GM21786 (cell line): ENCODE results near the gene ATP2B3.
"Not testable (repeated sequence)": the region's sequence is repeated elsewhere in the genome, so short reads cannot be mapped to it uniquely, and the experiment has no call there.

Experiments
- ATAC-seq: cut with Tn5 transposase; IDR thresholded peaks from one replicate; pipeline ENCODE4 v1.9.1; 2021; ENCODE audit not compliant: unreplicated experiment

Gene ATP2B3

GRCh38 chrX:153592091-153592833, 74.8 kb downstream of the ATP2B3 start:
- no peak for ATAC-seq

- ATAC-seq, result no peak
Measured at GRCh38 chrX:153592966-153593688, 75.7 kb downstream of the ATP2B3 start.

GRCh38 chrX:153593811-153594500, 76.5 kb downstream of the ATP2B3 start:
- ATAC-seq, result no peak

- no peak for ATAC-seq
Measured at GRCh38 chrX:153595387-153595786, 77.9 kb downstream of the ATP2B3 start.

DNA sequence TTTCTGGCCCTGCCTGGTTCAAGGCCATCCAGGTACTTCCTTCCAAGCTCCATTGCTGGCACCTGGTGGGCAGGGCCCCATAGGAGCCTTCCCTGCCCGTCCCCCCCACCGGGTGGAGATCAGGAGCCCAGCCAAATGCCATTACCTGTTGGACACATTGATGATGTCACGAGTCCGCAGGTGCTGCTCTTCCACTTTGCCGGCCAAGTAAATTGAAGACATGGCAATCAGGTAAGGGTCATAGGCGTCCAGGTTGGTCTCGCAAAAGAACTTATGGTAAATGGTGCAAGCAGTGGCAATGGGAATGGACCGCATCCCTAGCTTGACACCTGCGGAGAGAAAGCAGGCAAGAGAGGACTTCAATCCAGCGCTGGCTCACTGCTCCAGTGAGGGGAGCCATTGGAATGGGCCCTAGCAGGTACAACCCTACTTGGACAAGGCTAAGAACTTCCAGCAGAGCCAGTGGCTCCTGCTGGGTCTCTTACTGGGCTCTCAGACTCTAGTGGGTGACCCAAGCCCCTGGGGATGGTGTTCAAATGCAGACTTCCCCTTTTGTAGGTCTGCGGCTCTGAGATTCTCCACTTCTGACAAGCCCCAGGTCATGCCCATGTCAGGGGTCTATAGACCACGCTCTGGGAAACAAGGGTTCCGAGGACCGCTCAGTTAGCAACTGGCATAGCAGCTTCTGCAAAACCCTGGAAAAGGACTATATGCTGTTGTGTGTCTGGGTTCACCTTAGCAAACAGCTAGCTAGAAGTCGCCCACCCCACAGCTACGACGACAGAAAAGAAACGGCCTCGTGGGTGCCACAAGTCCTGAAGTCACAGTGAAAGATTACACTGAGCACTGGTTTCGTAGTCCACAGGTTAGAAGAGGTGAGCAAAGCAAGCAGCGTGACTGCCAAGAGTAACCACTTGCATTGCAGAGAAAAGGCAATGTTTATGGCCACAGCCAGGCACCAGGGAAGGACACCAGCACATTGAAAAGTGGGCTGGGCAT, 78.7 kb downstream of the ATP2B3 start:
- ATAC-seq, result no peak

- ATAC-seq, result no peak
Measured at GRCh38 chrX:153596981-153597750, 79.7 kb downstream of the ATP2B3 start.

GRCh38 chrX:153598541-153599191, 81.2 kb downstream of the ATP2B3 start, which contains the start of gene CCNQ:
TSS of gene CCNQ (minus strand) at chrX:153599139. CDS start at chrX:153599073, 66 bp downstream.
- peak; percentile 53 for ATAC-seq

- peak; percentile 81 for ATAC-seq
Measured at GRCh38 chrX:153599192-153600031, 82.0 kb downstream of the ATP2B3 start.

- ATAC-seq, result no peak
Measured at GRCh38 chrX:153600032-153600373, 82.6 kb downstream of the ATP2B3 start.

DNA sequence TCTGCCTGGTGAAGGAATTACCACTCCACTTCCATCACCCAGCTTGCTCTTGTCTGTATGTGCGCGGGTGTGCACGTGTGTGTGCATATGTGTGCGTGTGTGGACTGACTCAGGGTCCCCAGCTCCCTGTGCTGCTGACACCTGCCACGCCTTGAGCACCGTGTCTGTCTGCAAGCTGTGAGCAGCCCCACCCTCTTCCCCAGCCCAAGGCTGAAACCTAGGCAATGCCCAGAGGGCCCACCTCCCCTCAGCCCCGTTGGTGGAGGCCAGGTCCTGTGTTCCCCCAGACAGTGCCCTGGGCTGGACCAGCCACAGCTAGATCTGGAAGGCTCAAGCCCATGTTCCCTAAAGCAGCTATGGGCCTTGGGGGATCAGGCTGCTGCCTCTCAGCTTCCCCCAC, 83.5 kb downstream of the ATP2B3 start:
- no peak for ATAC-seq

DNA sequence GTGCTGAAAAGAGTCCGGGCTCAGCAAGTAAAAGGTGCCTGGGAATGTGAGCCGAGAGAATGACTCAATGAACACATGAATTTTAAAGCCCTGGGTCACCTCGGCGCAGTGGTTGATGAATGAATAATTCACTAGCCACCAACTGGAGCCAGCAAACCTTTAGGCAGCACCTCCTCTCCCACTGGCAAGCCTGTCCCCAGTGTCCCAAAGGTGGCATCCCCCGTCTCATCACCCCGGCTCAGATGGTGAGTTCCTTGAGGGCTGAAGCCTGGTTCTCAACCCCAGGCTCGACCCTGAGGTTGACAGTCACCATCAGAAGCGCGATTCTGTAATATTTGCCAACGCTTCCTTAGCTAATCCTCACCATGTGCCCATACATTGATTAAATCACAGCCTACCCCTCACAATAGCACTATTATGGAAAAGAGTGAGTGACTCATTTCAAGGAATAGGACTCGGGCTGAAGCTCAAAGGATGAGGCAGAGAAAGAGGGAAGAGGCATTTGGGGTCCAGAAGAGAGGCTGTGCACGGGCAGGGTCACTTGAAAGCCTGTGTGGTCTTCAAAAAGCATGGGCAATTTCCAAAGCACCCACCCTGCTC, 84.2 kb downstream of the ATP2B3 start:
- no peak for ATAC-seq

GRCh38 chrX:153602601-153603000, 85.2 kb downstream of the ATP2B3 start:
- ATAC-seq, result no peak

DNA sequence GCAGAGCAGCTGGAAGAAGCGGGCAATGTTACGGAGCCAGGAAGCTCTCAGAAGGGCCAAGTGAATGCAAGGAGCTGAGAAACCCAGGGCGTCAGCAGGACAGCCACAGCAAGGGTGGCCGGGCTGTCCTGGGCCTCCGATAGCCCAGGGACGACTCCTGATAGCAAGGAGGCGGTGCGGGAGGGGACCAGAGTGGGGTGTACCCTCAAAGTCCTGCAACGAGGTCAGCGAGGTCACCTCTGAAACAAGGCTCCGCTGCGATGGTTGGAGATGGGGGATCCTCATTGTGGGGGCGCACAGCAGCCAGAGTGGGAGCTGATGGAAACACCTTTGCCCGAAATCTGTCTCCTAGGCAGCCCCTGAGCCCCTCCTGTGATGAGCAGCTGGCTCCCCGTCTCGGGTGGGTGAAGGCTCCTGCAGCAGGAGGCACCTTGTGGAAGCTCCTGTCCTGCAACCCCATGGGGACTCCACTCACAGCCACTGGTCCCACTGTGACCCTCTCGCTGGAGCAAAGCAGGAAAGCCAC, 85.8 kb downstream of the ATP2B3 start:
- no peak for ATAC-seq

- not testable (repeated sequence) for ATAC-seq
Measured at GRCh38 chrX:153604666-153605380, 87.4 kb downstream of the ATP2B3 start.

GRCh38 chrX:153606503-153606902, 89.1 kb downstream of the ATP2B3 start:
- no peak for ATAC-seq

DNA sequence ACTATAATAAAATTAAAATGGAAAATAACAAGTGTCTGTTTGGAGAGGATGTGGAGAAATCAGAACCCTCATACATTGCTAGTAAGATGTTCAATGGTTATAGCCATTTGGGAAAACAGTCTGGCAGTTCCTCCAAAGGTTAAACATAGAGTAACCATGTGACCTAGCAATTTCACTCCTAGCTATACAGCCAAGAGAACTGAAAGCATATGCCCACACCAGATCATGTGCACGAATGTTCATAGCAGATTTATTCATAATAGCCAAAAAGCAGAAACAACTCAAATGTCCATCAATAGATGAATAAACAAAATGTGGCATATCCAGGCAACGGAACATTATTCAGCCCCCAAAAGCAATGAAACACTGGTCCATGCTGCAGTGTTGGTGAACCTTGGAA, 90.9 kb downstream of the ATP2B3 start:
- ATAC-seq, result no peak

DNA sequence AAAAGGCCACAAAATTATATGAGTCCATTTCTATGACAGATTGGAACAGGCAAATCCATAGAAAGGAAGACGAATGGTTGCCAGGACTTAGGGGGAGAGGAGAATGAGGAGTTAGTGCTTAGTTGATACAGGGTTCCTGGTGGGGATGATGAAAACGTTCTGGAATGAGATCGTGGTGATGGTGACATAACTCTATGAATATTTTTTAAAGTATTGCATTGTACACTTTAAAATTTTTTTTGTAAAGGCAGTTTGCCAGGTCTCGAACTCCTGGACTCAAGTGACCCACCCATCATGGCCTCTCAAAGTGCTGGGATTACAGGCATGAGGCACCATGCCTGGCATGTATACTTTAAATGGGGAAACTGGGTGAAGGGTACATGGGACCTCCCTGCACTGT, 91.4 kb downstream of the ATP2B3 start:
- no peak for ATAC-seq
